Liver (tissue), 9 donors: ENCODE results near the gene MKRN2. TPM values are rescaled to one million over a fixed set of nuclear protein-coding genes. Genes with fewer than 3 reads are reported as not detected.

Source experiments
- DNase-seq: peaks from one replicate; pipeline ENCODE4 v3.0.0-alpha.2; 2017; ENCODE audit warnings: low spot score
- H3K27ac ChIP-seq, 2 donors: one replicate each; pipeline ENCODE4 v1.7.0; 2013; ENCODE audit warnings: inconsistent platforms in 2 of 2, low read length in 2 of 2, control low read depth in 1 of 2, low read depth in 1 of 2, mild to moderate bottlenecking in 1 of 2
- H3K27me3 ChIP-seq, 4 donors: one replicate each; pipeline versions ENCODE4 v1.6.1 to v1.7.0; 2013; ENCODE audit warnings: low read length in 3 of 4, inconsistent platforms in 1 of 4, mild to moderate bottlenecking in 1 of 4, moderate library complexity in 1 of 4; ENCODE audit not compliant: control insufficient read depth in 4 of 4, insufficient read depth in 4 of 4
- H3K36me3 ChIP-seq, 4 donors: one replicate each; pipeline versions ENCODE4 v1.6.1 to v1.7.0; 2013; ENCODE audit warnings: low read length in 3 of 4, mild to moderate bottlenecking in 3 of 4, low read depth in 1 of 4, moderate library complexity in 1 of 4; ENCODE audit not compliant: control insufficient read depth in 4 of 4, insufficient read depth in 3 of 4
- H3K4me1 ChIP-seq, 4 donors: one replicate each; pipeline versions ENCODE4 v1.6.1 to v1.7.0; 2013; ENCODE audit warnings: low read length in 3 of 4, mild to moderate bottlenecking in 3 of 4, moderate library complexity in 1 of 4; ENCODE audit not compliant: control insufficient read depth in 4 of 4, insufficient read depth in 4 of 4
- H3K4me3 ChIP-seq, 3 donors: one replicate each; pipeline versions ENCODE4 v1.6.1 to v1.7.0; 2013; ENCODE audit warnings: low read length in 3 of 3, control low read depth in 1 of 3, low read depth in 1 of 3, mild to moderate bottlenecking in 1 of 3
- H3K9ac ChIP-seq, 2 donors: one replicate each; pipeline ENCODE4 v1.7.0; 2013; ENCODE audit warnings: low read length in 2 of 2, mild to moderate bottlenecking in 2 of 2, moderate library complexity in 2 of 2, control low read depth in 1 of 2, low read depth in 1 of 2
- H3K9me3 ChIP-seq, 4 donors: one replicate each; pipeline versions ENCODE4 v1.6.1 to v1.7.0; 2013; ENCODE audit warnings: low read length in 3 of 4; ENCODE audit not compliant: control insufficient read depth in 4 of 4
- FOXA2 ChIP-seq: IDR thresholded peaks from 2 replicates; pipeline ENCODE4 v1.6.1; 2016; ENCODE audit warnings: antibody characterized with exemption
- HNF4A ChIP-seq, 2 donors: conservative IDR thresholded peaks; 2 replicates each; pipeline ENCODE4 v1.6.1; 2016; ENCODE audit warnings: antibody characterized with exemption in 2 of 2, mild to moderate bottlenecking in 2 of 2
- RAD21 ChIP-seq, 2 donors: IDR thresholded peaks; 2 replicates each; pipeline ENCODE4 v1.6.1; 2016; ENCODE audit warnings: antibody characterized with exemption in 2 of 2, mild to moderate bottlenecking in 2 of 2
- RXRA ChIP-seq, 2 donors: IDR thresholded peaks; 2 replicates each; pipeline ENCODE4 v1.6.1; 2017 to 2018; ENCODE audit warnings: antibody characterized with exemption in 2 of 2, mild to moderate bottlenecking in 1 of 2
- TAF1 ChIP-seq: conservative IDR thresholded peaks from 2 replicates; pipeline ENCODE4 v1.6.1; 2016; ENCODE audit warnings: antibody characterized with exemption, mild to moderate bottlenecking
- WGBS: extraction: QIAGEN DNeasy Blood & Tissue Kit; methylation state at CpG from one replicate; pipeline ENCODE4 v1.1.7; 2013; 5-methylcytosine and 5-hydroxymethylcytosine counted together
- polyA plus RNA-seq, 2 donors: library from polyadenylated mRNA; stranded (reverse) in 1 of 2; unstranded in 1 of 2; fragments of 200-250 nt in 1 of 2; fragments of >200 nt in 1 of 2; fragmentation: Nextera tagmentation in 1 of 2; extraction: Ambion mirVana in 1 of 2; gene quantifications; one replicate each; pipeline versions ENCODE4 v1.2.1 to v1.2.3, GENCODE V29; 2013 to 2015
- total RNA-seq, 2 donors: library from RNA; depleted of rRNA; stranded (reverse); fragments of >200 nt; gene quantifications; one replicate each; pipeline ENCODE4 v1.2.3, GENCODE V29; 2014
- TF ChIP-seq, protein P1 (sequence below): IDR thresholded peaks from 2 replicates; pipeline ENCODE4 v1.6.1; 2016; ENCODE audit warnings: antibody characterized with exemption, mild to moderate bottlenecking
- TF ChIP-seq, protein P2 (sequence below): fragments of 150-350 bp; IDR thresholded peaks from 2 replicates; pipeline ENCODE4 v1.5.1; 2017; ENCODE audit warnings: improper control_type of control experiment, low read depth, low read length; ENCODE audit not compliant: missing input control
- donor health status: healthy.
- donor health status: healthy.
- donor health status: healthy.
- donor health status: healthy.
- donor health status: healthy.

MKRN2 gene
- total and polyA plus RNA-seq, 4 donors = 6.1 to 17.3 (median 11.7) TPM

DNA sequence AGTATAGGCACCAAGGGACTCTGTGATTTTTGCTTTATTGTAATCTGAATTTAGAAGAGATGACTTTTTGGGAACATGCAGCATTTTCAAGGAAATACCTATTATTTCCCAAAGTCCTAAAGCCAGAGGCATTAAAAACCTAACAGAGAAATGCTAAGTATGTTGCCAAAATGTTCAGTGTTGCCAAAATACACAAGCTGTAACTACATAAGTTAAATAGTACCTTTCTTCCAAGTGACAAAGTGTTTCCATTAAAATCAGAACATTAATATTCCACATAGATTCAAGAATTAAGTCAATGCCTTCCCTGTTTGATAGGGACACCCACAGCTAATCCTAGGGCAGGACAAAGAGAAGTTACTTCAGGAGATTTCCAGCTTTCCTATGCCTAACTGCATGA is 42.0 kb downstream of the MKRN2 start:
- no peak overlapping the region for H3K9ac ChIP-seq
- no peaks in the 10 kb centered on the region for H3K27me3 ChIP-seq
- no peaks in the 10 kb centered on the region for H3K9me3 ChIP-seq
- DNase-seq = no peak
- H3K4me3 ChIP-seq = no peak overlapping the region
- H3K4me1 ChIP-seq = peaks cover 1 to 17% (median 15%) of the 10 kb centered on the region in 4 donors
- peak overlapping the region in 1 of 2 donors; percentile 54 for H3K27ac ChIP-seq
- TF ChIP-seq, protein P1, sequence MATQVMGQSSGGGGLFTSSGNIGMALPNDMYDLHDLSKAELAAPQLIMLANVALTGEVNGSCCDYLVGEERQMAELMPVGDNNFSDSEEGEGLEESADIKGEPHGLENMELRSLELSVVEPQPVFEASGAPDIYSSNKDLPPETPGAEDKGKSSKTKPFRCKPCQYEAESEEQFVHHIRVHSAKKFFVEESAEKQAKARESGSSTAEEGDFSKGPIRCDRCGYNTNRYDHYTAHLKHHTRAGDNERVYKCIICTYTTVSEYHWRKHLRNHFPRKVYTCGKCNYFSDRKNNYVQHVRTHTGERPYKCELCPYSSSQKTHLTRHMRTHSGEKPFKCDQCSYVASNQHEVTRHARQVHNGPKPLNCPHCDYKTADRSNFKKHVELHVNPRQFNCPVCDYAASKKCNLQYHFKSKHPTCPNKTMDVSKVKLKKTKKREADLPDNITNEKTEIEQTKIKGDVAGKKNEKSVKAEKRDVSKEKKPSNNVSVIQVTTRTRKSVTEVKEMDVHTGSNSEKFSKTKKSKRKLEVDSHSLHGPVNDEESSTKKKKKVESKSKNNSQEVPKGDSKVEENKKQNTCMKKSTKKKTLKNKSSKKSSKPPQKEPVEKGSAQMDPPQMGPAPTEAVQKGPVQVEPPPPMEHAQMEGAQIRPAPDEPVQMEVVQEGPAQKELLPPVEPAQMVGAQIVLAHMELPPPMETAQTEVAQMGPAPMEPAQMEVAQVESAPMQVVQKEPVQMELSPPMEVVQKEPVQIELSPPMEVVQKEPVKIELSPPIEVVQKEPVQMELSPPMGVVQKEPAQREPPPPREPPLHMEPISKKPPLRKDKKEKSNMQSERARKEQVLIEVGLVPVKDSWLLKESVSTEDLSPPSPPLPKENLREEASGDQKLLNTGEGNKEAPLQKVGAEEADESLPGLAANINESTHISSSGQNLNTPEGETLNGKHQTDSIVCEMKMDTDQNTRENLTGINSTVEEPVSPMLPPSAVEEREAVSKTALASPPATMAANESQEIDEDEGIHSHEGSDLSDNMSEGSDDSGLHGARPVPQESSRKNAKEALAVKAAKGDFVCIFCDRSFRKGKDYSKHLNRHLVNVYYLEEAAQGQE = no peak
- TF ChIP-seq RAD21 (IDR thresholded peaks at IDR 0.05) (peak; percentile 8 to 23), FOXA2 (peak; percentile 71)
- peaks cover 4 to 36% (median 24%) of the 10 kb centered on the region in 4 donors for H3K36me3 ChIP-seq

DNA sequence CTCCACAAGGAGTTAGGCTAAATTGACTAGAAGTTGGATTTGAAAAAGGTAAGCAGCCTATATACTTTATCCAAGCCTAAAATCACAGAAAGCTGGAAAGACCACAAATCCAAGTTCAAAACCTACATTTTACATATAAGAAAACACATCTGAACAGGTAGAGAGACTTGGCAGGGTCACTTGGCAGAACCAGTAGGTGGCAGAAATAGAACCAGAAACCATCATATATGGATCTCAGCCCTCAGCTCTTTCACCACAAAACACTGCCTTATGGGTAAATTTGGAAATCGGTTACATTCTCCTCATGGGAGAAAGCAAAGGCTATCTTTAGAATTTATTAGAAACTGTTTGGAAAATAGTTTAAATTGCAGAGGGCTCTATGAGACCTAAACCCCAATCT is 44.2 kb downstream of the MKRN2 start:
- 65% methylated on average over 1 of the region's 1 CpG for WGBS
- Histone ChIP-seq H3K4me1 (peaks cover 1 to 25% (median 17%) of the 10 kb centered on the region in 4 donors), H3K36me3 (peaks cover 2 to 28% (median 14%) of the 10 kb centered on the region in 4 donors)

DNA sequence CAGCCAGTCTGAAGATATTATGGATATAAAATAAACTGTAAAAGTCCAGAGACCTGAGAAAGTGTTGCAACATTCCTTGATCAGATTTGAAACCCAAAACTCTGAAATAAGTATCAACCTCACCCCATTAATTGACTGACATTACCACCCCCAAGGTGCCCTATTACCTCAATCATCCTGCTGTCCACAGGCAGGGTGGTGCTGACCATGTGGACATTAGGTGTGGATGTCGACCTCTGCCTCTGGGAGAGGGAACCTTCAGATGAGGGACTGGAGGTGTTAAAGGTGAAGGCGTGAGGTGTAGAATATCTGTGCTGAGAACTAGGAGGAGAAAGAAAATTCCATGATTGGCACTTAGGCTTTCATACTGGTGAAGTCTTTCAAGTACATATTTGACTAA is 47.1 kb downstream of the MKRN2 start:
- no peaks in the 10 kb centered on the region for H3K9me3 ChIP-seq
- no peak overlapping the region for H3K4me3 ChIP-seq
- 91% methylated on average over 2 of the region's 2 CpGs for WGBS
- H3K27ac ChIP-seq = no peak overlapping the region
- TF ChIP-seq, protein P1 = peak; percentile 99
- no peak for TF ChIP-seq HNF4A (conservative IDR thresholded peaks at IDR 0.05)
- no peak for TF ChIP-seq TAF1
- TF ChIP-seq RXRA (IDR thresholded peaks at IDR 0.05) = peak in 1 of 2 donors; percentile 18
- no peak overlapping the region for H3K9ac ChIP-seq
- peaks cover 1 to 19% (median 13%) of the 10 kb centered on the region in 4 donors for H3K4me1 ChIP-seq
- DNase-seq = no peak
- H3K27me3 ChIP-seq = no peaks in the 10 kb centered on the region
- H3K36me3 ChIP-seq = peaks cover 10 to 35% (median 24%) of the 10 kb centered on the region in 4 donors

More for the DNA sequence above, 44.2 kb downstream of the MKRN2 start:
- DNase-seq = no peak
- H3K27me3 ChIP-seq = no peaks in the 10 kb centered on the region
- no peak overlapping the region for H3K27ac ChIP-seq
- H3K9ac ChIP-seq = no peak overlapping the region
- TF ChIP-seq, protein P2, sequence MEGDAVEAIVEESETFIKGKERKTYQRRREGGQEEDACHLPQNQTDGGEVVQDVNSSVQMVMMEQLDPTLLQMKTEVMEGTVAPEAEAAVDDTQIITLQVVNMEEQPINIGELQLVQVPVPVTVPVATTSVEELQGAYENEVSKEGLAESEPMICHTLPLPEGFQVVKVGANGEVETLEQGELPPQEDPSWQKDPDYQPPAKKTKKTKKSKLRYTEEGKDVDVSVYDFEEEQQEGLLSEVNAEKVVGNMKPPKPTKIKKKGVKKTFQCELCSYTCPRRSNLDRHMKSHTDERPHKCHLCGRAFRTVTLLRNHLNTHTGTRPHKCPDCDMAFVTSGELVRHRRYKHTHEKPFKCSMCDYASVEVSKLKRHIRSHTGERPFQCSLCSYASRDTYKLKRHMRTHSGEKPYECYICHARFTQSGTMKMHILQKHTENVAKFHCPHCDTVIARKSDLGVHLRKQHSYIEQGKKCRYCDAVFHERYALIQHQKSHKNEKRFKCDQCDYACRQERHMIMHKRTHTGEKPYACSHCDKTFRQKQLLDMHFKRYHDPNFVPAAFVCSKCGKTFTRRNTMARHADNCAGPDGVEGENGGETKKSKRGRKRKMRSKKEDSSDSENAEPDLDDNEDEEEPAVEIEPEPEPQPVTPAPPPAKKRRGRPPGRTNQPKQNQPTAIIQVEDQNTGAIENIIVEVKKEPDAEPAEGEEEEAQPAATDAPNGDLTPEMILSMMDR = peak; percentile 16
- no peak for TF ChIP-seq RXRA (IDR thresholded peaks at IDR 0.05)
- peak; percentile 51 to 60 for TF ChIP-seq RAD21 (IDR thresholded peaks at IDR 0.05)
- no peak overlapping the region for H3K4me3 ChIP-seq
- no peaks in the 10 kb centered on the region for H3K9me3 ChIP-seq
